ENCODE data around the gene ADGRG3.
A peak's percentile ranks its signal among the peaks of the same experiment; 100 is the strongest.

The ADGRG3 gene

DNA sequence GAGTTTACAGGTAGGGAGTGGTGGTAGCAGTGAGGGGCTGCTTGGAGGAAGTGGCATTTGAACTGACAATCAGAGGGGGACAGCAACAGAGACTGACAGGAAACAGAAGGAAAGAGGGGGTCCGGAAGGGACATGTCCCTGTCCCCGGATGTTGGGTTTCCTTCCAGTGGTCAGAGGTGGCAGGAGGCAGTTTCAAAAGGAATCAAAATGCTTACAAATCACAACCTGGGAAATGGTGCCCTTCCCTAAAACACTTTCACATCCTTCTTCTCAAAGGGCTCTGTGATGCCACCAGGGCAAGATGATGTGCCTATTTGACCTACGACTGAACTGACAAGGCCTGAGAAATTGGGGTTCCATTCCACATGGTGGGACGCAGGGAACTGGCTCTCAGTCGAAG, 20.0 kb upstream of the ADGRG3 start:
- no peaks in the 10 kb centered on the region for H3K4me1 ChIP-seq
- TF ChIP-seq, protein P1, sequence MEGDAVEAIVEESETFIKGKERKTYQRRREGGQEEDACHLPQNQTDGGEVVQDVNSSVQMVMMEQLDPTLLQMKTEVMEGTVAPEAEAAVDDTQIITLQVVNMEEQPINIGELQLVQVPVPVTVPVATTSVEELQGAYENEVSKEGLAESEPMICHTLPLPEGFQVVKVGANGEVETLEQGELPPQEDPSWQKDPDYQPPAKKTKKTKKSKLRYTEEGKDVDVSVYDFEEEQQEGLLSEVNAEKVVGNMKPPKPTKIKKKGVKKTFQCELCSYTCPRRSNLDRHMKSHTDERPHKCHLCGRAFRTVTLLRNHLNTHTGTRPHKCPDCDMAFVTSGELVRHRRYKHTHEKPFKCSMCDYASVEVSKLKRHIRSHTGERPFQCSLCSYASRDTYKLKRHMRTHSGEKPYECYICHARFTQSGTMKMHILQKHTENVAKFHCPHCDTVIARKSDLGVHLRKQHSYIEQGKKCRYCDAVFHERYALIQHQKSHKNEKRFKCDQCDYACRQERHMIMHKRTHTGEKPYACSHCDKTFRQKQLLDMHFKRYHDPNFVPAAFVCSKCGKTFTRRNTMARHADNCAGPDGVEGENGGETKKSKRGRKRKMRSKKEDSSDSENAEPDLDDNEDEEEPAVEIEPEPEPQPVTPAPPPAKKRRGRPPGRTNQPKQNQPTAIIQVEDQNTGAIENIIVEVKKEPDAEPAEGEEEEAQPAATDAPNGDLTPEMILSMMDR (IDR thresholded peaks at IDR 0.05; ENCODE audit: low read depth, low read length): no peak
- no peak for DNase-seq
- H3K27me3 ChIP-seq: no peaks in the 10 kb centered on the region
- H3K4me3 ChIP-seq (ENCODE audit: low read depth, low read length): no peak overlapping the region
- no peaks in the 10 kb centered on the region for H3K9me3 ChIP-seq
- no peaks in the 10 kb centered on the region for H3K36me3 ChIP-seq

DNA sequence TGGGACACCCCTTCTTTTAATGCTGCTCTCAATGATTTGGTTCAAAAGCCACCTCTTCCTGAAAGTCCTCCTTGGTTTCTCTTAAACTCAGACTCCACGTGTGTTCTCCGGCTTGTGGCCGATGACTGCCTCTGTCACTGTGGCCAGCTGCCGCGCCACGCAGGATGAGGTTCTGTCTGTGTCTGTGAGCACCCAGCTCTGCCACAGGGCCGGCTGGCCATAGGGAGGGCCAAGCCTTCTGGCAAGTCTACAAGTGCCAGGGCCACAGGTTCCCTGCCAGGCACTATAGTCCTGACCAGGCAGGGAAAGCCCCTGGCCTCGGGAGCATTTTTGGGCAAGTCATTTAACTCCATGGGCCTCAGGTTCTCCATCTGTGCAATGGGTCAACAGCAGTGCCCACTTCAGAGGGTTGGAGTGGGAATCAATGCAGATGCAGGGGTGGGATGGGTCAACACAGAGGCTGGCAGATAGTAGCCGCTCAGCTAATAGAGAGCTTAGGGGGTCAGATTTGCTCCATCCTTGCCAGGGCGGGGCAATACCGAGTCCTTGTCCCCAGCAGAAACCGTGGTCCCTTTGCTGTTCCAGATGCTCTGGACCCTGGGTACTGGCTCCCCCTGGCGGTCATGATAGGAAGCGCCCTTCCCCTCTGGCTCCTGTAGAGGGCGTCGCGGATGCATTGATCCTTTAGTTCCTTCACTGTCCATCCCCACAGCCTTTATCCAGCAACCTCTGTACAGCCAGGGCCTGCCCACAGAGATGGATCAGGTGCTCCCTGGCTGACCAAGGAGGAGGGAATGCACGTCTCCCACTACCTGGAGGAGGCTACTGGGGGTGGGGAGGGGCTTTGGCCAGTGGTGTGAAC, 19.3 kb upstream of the ADGRG3 start:
- peak; percentile 78 for DNase-seq
- H3K27me3 ChIP-seq: no peaks in the 10 kb centered on the region
- TF ChIP-seq, protein P1 (IDR thresholded peaks at IDR 0.05; ENCODE audit: low read depth, low read length): peak; percentile 100
- H3K36me3 ChIP-seq: no peaks in the 10 kb centered on the region
- no peaks in the 10 kb centered on the region for H3K9me3 ChIP-seq
- H3K4me1 ChIP-seq: no peaks in the 10 kb centered on the region
- H3K4me3 ChIP-seq (ENCODE audit: low read depth, low read length): no peak overlapping the region

DNA sequence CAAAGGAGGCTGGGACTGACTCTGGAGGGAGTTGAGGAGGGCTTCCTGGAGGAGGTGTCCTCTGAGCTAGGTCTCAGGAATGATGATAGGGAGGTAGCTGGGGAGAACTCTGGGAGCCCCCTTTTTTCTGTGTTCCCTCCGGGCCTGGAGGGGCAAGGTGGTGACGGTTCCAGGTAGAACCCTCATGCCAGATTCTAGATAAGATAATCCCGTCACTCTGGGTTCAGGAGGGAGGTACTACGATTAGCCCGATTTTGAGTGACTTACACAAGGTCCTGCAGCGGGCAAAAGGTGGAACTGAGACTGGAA, 18.7 kb upstream of the ADGRG3 start:
- no peak overlapping the region for H3K4me3 ChIP-seq (ENCODE audit: low read depth, low read length)
- no peaks in the 10 kb centered on the region for H3K4me1 ChIP-seq
- TF ChIP-seq, protein P1 (IDR thresholded peaks at IDR 0.05; ENCODE audit: low read depth, low read length): no peak
- H3K36me3 ChIP-seq: no peaks in the 10 kb centered on the region
- DNase-seq: no peak
- H3K27me3 ChIP-seq: no peaks in the 10 kb centered on the region
- H3K9me3 ChIP-seq: no peaks in the 10 kb centered on the region

DNA sequence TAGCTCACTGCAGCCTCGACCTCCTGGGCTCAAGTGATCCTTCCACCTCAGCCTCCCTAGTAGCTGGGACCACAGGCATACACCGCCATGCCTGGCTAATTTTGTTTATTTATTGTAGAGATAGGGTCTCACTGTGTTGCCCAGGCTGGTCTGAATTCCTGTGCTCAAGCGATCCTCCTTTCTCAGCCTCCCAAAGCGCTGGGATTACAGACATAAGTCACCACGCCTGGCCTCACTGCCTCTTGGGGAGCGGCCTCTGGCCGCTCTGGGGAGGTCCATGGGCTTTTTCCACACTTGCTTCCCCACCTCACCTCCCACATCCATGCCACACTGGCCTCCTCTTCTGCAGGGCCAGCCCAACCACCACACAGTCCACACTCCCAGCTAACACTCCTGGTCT, 18.3 kb upstream of the ADGRG3 start:
- no peaks in the 10 kb centered on the region for H3K4me1 ChIP-seq
- DNase-seq: no peak
- no peaks in the 10 kb centered on the region for H3K9me3 ChIP-seq
- TF ChIP-seq, protein P1 (IDR thresholded peaks at IDR 0.05; ENCODE audit: low read depth, low read length): no peak
- no peaks in the 10 kb centered on the region for H3K27me3 ChIP-seq
- no peak overlapping the region for H3K4me3 ChIP-seq (ENCODE audit: low read depth, low read length)
- H3K36me3 ChIP-seq: no peaks in the 10 kb centered on the region

DNA sequence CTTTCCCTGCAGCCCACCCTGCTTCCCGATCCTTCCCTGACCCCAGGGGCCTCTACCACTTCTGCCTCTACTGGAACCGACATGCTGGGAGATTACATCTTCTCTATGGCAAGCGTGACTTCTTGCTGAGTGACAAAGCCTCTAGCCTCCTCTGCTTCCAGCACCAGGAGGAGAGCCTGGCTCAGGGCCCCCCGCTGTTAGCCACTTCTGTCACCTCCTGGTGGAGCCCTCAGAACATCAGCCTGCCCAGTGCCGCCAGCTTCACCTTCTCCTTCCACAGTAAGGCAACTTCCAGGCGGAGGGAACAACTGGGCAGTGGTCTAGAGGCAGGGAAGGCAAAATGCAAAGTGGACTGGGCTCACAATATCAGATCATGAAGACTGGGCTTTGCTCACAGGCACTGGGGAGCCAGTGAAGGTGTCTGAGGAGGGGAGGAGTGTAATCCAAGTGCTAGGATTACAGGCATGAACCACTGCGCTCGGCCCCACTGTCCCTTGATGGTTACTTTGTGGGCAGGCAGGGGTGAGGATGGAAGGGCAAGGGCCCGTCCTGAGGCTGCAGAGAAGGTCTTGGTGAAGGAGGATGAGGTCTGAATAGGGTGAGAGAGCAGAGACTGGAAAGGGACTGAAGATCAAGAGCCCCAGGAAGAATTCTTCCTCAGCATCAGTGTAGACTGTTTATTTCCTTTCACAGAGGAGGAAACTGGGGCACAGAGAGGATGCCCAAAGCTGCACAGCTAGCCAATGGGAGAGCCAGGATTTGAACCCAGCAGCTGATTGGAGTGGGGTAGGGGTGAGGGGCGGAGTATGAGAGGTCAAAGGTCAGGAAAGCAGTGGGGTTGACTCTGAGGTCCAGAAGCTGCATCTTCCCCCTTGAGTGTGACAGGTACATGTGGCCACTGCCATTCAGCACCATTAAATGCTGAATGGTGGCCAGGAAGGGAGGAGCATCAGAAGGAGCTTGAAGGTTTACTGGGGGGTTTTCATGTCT, 16.5 kb upstream of the ADGRG3 start:
- Histone ChIP-seq H3K36me3 (no peaks in the 10 kb centered on the region), H3K9me3 (no peaks in the 10 kb centered on the region), H3K4me3 (ENCODE audit: low read depth, low read length) (no peak overlapping the region), H3K4me1 (no peaks in the 10 kb centered on the region), H3K27me3 (no peaks in the 10 kb centered on the region)
- no peak for DNase-seq
- TF ChIP-seq, protein P1 (IDR thresholded peaks at IDR 0.05; ENCODE audit: low read depth, low read length): no peak
